Measurements from ENCODE around the gene GAGE12F.
"Not testable (repeated sequence)": the region's sequence is repeated elsewhere in the genome, so short reads cannot be mapped to it uniquely, and the experiment has no call there.

The GAGE12F gene, protein sequence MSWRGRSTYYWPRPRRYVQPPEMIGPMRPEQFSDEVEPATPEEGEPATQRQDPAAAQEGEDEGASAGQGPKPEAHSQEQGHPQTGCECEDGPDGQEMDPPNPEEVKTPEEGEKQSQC

DNA sequence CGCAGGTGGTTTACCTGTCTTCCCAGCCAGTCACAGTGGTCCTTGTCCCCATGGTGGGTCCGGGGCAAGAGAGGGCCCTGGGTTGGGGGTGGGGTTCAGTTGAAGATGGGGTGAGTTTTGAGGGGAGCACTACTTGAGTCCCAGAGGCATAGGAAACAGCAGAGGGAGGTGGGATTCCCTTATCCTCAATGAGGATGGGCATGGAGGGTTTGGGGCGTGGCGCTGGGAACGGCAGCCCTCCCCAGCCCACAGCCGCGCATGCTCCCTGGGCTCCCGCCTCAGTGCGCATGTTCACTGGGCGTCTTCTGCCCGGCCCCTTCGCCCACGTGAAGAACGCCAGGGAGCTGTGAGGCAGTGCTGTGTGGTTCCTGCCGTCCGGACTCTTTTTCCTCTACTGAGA, at the start of gene GAGE12F:
Gene GAGE12F (plus strand): TSS at position 301 of the 400 bp plus-strand sequence. CDS start 1,155 bp downstream, outside the sequence.
- not testable (repeated sequence) for DNase-seq (ENCODE audit: low spot score)

DNA sequence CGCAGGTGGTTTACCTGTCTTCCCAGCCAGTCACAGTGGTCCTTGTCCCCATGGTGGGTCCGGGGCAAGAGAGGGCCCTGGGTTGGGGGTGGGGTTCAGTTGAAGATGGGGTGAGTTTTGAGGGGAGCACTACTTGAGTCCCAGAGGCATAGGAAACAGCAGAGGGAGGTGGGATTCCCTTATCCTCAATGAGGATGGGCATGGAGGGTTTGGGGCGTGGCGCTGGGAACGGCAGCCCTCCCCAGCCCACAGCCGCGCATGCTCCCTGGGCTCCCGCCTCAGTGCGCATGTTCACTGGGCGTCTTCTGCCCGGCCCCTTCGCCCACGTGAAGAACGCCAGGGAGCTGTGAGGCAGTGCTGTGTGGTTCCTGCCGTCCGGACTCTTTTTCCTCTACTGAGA, 28.8 kb upstream of the GAGE12F start, which contains the start of gene GAGE12C:
Gene GAGE12C (plus strand): TSS at position 301 of the 400 bp plus-strand sequence. CDS start 1,155 bp downstream, outside the sequence.
- DNase-seq (ENCODE audit: low spot score): not testable (repeated sequence)

DNA sequence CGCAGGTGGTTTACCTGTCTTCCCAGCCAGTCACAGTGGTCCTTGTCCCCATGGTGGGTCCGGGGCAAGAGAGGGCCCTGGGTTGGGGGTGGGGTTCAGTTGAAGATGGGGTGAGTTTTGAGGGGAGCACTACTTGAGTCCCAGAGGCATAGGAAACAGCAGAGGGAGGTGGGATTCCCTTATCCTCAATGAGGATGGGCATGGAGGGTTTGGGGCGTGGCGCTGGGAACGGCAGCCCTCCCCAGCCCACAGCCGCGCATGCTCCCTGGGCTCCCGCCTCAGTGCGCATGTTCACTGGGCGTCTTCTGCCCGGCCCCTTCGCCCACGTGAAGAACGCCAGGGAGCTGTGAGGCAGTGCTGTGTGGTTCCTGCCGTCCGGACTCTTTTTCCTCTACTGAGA, 19.2 kb upstream of the GAGE12F start, which contains the start of gene GAGE12D:
Gene GAGE12D (plus strand): TSS at position 301 of the 400 bp plus-strand sequence. CDS start 1,155 bp downstream, outside the sequence.
- not testable (repeated sequence) for DNase-seq (ENCODE audit: low spot score)

DNA sequence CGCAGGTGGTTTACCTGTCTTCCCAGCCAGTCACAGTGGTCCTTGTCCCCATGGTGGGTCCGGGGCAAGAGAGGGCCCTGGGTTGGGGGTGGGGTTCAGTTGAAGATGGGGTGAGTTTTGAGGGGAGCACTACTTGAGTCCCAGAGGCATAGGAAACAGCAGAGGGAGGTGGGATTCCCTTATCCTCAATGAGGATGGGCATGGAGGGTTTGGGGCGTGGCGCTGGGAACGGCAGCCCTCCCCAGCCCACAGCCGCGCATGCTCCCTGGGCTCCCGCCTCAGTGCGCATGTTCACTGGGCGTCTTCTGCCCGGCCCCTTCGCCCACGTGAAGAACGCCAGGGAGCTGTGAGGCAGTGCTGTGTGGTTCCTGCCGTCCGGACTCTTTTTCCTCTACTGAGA, 9.7 kb upstream of the GAGE12F start, which contains the start of gene GAGE12E:
Gene GAGE12E (plus strand): TSS at position 301 of the 400 bp plus-strand sequence. CDS start 1,155 bp downstream, outside the sequence.
- DNase-seq (ENCODE audit: low spot score): not testable (repeated sequence)

DNA sequence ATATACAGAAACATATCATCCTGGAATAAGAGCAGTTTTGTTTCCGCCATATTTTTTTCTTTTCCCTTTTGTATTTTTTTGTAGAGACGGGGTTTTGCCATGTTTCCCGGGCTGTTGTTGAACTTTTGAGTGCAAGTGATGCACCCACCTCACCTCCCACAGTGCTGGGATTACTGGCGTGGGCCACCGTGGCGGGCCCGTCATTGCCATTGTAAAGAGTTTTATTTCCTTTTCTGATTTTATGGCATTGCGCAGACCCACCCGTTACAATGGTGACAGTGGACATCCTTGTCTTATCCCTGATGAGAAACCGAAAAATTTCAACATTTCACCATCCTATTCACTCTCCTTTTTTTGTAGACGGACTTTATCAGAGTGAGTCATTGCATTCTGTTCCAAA, 8.1 kb downstream of the GAGE12F start:
- DNase-seq (ENCODE audit: low spot score): not testable (repeated sequence)

DNA sequence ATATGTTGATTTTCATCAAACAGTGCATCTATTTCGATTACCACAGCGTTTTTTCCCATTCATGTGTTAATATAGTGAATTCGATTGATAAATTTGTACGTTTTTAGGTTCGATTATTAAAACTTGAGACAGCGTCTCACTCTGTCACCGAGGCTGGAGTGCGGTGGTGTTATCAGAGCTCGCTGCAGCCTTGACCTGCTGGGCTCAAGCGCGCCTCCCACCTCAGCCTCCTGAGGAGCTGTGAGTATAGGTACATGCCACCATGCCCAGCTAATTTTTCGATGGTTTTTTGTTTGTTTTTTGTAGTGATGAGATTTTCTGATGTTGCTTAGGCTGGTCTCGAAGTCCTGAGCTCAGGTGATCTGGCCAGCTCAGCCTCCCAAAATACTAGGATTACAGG, 8.5 kb downstream of the GAGE12F start:
- not testable (repeated sequence) for DNase-seq (ENCODE audit: low spot score)

DNA sequence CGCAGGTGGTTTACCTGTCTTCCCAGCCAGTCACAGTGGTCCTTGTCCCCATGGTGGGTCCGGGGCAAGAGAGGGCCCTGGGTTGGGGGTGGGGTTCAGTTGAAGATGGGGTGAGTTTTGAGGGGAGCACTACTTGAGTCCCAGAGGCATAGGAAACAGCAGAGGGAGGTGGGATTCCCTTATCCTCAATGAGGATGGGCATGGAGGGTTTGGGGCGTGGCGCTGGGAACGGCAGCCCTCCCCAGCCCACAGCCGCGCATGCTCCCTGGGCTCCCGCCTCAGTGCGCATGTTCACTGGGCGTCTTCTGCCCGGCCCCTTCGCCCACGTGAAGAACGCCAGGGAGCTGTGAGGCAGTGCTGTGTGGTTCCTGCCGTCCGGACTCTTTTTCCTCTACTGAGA, 9.5 kb downstream of the GAGE12F start, which contains the start of gene GAGE12G:
Gene GAGE12G (plus strand): TSS at position 301 of the 400 bp plus-strand sequence. CDS start 1,155 bp downstream, outside the sequence.
- not testable (repeated sequence) for DNase-seq (ENCODE audit: low spot score)

DNA sequence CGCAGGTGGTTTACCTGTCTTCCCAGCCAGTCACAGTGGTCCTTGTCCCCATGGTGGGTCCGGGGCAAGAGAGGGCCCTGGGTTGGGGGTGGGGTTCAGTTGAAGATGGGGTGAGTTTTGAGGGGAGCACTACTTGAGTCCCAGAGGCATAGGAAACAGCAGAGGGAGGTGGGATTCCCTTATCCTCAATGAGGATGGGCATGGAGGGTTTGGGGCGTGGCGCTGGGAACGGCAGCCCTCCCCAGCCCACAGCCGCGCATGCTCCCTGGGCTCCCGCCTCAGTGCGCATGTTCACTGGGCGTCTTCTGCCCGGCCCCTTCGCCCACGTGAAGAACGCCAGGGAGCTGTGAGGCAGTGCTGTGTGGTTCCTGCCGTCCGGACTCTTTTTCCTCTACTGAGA, 19.0 kb downstream of the GAGE12F start, which contains the start of gene GAGE12H:
Gene GAGE12H (plus strand): TSS at position 301 of the 400 bp plus-strand sequence. CDS start 1,155 bp downstream, outside the sequence.
- DNase-seq (ENCODE audit: low spot score): not testable (repeated sequence)

DNA sequence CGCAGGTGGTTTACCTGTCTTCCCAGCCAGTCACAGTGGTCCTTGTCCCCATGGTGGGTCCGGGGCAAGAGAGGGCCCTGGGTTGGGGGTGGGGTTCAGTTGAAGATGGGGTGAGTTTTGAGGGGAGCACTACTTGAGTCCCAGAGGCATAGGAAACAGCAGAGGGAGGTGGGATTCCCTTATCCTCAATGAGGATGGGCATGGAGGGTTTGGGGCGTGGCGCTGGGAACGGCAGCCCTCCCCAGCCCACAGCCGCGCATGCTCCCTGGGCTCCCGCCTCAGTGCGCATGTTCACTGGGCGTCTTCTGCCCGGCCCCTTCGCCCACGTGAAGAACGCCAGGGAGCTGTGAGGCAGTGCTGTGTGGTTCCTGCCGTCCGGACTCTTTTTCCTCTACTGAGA, 28.6 kb downstream of the GAGE12F start, which contains the start of gene GAGE2A:
Gene GAGE2A (plus strand): TSS at position 301 of the 400 bp plus-strand sequence. CDS start 1,155 bp downstream, outside the sequence.
- DNase-seq (ENCODE audit: low spot score): not testable (repeated sequence)

DNA sequence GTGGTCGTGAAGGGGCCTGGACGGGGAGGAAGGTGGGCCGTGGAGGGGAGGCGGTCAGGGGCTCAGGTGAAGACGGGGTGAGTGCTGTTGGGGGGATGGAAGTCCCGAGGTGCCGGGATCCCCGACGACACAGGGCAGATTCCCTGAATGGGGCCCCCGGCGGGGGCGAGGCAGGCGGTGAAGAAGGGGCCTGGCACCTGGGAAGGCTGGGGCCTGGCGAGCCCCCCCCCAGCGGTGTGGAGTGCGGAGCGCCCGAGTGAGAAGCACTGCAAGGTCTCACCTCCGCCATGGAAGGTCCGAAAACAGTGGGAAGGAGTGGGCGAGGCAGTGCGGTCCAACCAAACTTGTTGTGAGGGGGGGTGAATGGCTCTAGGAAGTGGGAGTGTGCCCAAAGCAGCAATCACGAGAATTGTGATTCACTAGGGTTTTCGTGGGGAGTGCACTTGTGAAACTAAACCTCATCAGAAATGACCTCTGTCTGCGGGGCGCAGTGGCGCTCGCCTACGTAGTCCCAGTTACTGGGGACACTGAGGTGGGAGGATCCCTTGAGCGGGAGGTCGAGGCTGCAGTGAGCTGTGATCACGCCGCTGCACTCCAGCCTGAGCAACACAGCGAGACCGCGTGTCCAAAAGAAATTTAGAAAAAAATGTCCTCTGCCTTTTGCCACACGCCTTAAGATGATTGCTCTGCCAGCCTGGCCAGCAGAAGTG, 29.3 kb downstream of the GAGE12F start:
- DNase-seq (ENCODE audit: low spot score): not testable (repeated sequence)

DNA sequence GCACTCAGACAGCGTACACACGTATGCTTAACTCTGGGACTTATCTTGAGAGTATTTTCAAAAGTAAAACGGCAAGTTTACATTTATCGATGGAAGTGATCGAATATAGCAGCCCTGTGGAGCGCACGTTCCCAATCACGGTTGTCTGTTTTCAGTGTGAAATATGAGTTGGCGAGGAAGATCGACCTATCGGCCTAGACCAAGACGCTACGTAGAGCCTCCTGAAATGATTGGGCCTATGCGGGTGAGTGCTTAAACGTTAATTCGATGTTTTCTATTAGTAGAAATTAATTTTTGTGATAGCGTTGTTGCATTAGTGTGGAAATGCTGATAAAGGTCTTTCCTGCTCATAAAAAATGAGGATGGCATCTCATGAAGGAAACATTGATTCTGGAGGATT, 29.8 kb downstream of the GAGE12F start:
- DNase-seq (ENCODE audit: low spot score): not testable (repeated sequence)

DNA sequence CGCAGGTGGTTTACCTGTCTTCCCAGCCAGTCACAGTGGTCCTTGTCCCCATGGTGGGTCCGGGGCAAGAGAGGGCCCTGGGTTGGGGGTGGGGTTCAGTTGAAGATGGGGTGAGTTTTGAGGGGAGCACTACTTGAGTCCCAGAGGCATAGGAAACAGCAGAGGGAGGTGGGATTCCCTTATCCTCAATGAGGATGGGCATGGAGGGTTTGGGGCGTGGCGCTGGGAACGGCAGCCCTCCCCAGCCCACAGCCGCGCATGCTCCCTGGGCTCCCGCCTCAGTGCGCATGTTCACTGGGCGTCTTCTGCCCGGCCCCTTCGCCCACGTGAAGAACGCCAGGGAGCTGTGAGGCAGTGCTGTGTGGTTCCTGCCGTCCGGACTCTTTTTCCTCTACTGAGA, 38.1 kb downstream of the GAGE12F start, which contains the start of gene GAGE1:
Gene GAGE1 (plus strand): TSS at position 301 of the 400 bp plus-strand sequence. CDS start 1,155 bp downstream, outside the sequence.
- not testable (repeated sequence) for DNase-seq (ENCODE audit: low spot score)

DNA sequence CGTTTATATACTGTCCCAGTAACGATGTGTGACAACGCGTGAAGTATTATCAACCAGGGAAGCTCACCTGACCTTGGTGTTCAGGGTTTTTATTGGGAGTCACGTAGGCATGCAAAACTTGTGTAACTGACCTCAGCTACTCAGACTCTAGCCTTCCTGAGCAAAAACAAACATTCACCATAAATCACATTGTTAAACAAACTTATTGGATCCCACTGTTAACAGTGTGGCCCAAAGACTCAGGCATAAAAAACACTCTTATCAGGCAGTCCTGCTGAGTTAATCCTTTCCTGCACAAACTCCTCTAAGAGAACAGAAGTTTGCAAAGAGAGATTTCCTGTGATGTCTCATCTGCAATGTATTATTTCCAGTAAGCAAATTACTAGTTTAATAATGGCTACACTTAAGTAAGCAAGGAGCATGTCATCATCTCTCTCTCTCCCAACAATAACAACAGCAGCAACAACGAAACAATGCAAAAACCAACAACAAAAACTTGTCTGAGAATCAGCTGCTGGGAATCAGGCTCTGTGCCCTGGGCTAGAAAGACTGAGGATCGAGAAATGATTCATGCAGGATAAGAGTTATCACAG, 50.2 kb downstream of the GAGE12F start:
- DNase-seq (ENCODE audit: low spot score): no peak

All from HuH-7.5 (cell line).